Progenitor cell of endocrine pancreas (in vitro differentiated cells): ENCODE results near the gene NMUR2. TPM values are rescaled to one million over a fixed set of nuclear protein-coding genes. Genes with fewer than 3 reads are reported as not detected.

ENCODE experiments used
- DNase-seq: peaks from one replicate; pipeline ENCODE4 v3.0.0; 2021; ENCODE audit warnings: low spot score; ENCODE audit not compliant: unreplicated experiment
- H3K27ac Mint-ChIP-seq: 2 replicates; pipeline ENCODE4 v1.8.0; 2021; ENCODE audit warnings: mild to moderate bottlenecking, moderate library complexity, mixed read lengths
- H3K27me3 Mint-ChIP-seq: 2 replicates; pipeline ENCODE4 v1.8.0; 2021; ENCODE audit warnings: mixed read lengths
- H3K36me3 Mint-ChIP-seq: 2 replicates; pipeline ENCODE4 v1.8.0; 2022; ENCODE audit warnings: mixed read lengths; ENCODE audit not compliant: insufficient read depth
- H3K4me1 Mint-ChIP-seq: 2 replicates; pipeline ENCODE4 v1.8.0; 2021; ENCODE audit warnings: low read depth, mixed read lengths
- H3K4me3 Mint-ChIP-seq: 2 replicates; pipeline ENCODE4 v1.8.0; 2021; ENCODE audit warnings: low read depth, mild to moderate bottlenecking, moderate library complexity, mixed read lengths
- H3K9me3 Mint-ChIP-seq: 2 replicates; pipeline ENCODE4 v1.8.0; 2021; ENCODE audit warnings: low read depth, mixed read lengths
- total RNA-seq: library from RNA; stranded (reverse); gene quantifications from 2 replicates; pipeline ENCODE4 v1.2.1, GENCODE V29; 2021
- TF ChIP-seq, protein P1 (sequence below): fragments of 200-600 bp; sonication (generic); IDR thresholded peaks from one replicate; pipeline ENCODE4 v1.5.0; 2021; ENCODE audit warnings: antibody characterized with exemption, mild to moderate bottlenecking; ENCODE audit not compliant: unreplicated experiment

The NMUR2 gene
- total RNA-seq, 1 donor from 2014 or later, result not detected

DNA sequence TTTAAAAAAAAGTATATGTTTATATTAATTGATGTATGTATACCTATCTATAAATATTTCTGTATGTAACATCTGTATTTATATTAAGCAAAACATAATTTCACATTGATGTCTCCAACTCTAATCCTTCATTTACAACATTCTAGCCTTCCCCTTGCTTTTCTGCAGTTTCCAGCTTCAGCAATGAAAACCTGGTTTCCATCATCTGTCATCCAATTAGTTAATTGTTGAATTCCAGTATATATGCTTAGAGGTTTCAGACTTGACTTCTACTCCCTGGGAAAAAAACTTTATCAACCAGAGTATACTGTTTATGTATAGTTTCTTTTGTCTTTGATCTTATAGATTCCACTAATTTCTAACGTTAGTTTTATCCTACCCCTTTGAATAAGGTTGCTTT lies 38.4 kb downstream of the NMUR2 start:
- Mint-ChIP-seq H3K27ac (no peak overlapping the region), H3K4me1 (no peaks in the 10 kb centered on the region), H3K36me3 (no peaks in the 10 kb centered on the region), H3K4me3 (no peak overlapping the region), H3K27me3 (peaks cover 30% of the 10 kb centered on the region), H3K9me3 (no peaks in the 10 kb centered on the region)
- TF ChIP-seq, protein P1, sequence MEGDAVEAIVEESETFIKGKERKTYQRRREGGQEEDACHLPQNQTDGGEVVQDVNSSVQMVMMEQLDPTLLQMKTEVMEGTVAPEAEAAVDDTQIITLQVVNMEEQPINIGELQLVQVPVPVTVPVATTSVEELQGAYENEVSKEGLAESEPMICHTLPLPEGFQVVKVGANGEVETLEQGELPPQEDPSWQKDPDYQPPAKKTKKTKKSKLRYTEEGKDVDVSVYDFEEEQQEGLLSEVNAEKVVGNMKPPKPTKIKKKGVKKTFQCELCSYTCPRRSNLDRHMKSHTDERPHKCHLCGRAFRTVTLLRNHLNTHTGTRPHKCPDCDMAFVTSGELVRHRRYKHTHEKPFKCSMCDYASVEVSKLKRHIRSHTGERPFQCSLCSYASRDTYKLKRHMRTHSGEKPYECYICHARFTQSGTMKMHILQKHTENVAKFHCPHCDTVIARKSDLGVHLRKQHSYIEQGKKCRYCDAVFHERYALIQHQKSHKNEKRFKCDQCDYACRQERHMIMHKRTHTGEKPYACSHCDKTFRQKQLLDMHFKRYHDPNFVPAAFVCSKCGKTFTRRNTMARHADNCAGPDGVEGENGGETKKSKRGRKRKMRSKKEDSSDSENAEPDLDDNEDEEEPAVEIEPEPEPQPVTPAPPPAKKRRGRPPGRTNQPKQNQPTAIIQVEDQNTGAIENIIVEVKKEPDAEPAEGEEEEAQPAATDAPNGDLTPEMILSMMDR, result no peak
- no peak for DNase-seq

DNA sequence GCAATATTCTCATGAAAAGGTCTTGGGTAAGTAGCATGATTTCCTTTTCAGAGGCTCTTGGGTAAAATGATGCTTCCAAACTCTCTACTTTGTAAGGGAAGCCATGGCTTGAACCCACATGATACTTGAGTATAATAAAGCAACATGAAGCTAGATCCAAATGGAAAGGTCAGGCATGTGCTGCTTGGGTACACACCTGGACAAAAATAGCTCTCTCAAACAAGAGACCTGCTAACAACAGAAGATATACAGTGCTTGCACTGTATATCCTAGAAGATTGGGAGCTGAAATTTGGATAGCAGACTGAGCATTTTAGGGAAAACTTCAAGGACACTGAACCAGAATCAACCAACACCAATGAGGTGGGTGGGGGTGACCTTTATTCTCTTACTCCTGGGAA lies 40.2 kb downstream of the NMUR2 start:
- Mint-ChIP-seq H3K36me3 (no peaks in the 10 kb centered on the region), H3K4me1 (no peaks in the 10 kb centered on the region), H3K4me3 (no peak overlapping the region), H3K27ac (no peak overlapping the region), H3K9me3 (no peaks in the 10 kb centered on the region), H3K27me3 (peaks cover 34% of the 10 kb centered on the region)
- DNase-seq, result no peak
- TF ChIP-seq, protein P1, result no peak

DNA sequence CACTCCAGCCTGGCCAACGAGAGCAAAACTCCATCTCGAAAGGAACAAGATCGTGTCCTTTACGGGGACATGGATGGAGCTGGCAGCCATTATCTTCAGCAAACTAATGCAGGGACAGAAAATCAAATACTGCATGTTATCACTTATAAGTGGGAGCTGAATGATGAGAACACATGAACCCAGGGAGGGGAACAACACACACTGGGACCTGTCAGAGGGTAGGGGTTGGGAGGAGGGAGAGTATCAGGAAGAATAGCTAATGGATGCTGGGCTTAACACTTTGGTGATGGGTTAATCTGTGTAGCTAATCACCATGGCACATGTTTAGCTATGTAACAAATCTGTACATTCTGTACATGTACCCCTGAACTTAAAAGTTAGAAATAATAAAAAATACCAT lies 40.9 kb downstream of the NMUR2 start:
- no peaks in the 10 kb centered on the region for H3K9me3 Mint-ChIP-seq
- H3K4me1 Mint-ChIP-seq, result no peaks in the 10 kb centered on the region
- DNase-seq, result no peak
- H3K36me3 Mint-ChIP-seq, result no peaks in the 10 kb centered on the region
- H3K4me3 Mint-ChIP-seq, result no peak overlapping the region
- TF ChIP-seq, protein P1, result no peak
- H3K27ac Mint-ChIP-seq, result no peak overlapping the region
- H3K27me3 Mint-ChIP-seq, result peaks cover 36% of the 10 kb centered on the region

DNA sequence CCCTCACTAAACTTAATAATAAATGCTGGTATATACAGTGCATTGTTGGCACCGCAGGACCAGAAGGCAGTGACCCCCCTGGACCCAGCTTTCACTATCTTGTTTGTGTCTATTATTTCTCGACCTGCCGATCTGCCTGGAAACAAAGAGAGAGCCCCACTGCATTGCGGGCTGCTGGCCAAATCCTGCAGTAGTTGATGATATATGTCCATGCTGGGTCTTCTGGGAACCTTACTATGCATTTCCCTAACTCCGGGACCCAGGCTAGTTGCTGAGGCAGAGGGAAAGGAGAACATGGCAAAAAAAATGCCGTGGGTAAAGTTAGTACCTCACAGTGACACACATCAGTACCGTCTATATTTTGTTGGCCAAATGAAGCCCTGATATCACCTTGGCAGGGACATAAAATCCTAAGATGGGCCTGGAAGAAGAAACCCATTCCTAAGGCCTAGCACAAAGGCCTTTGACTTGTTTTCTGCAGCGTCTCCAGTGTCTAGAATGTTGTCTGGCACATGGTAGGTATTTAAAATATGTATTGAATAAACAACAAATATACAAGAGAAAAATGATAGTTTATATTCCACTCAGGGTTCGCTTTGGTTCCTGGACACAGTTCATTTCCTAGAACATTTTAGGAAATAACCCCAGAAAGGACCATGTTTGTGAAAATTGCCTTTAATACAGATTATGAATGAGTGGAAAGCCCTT lies 46.1 kb downstream of the NMUR2 start:
- Mint-ChIP-seq H3K9me3 (no peaks in the 10 kb centered on the region), H3K27ac (no peak overlapping the region), H3K36me3 (no peaks in the 10 kb centered on the region), H3K4me3 (no peak overlapping the region), H3K27me3 (peaks cover 59% of the 10 kb centered on the region), H3K4me1 (peaks cover 6% of the 10 kb centered on the region)
- DNase-seq, result no peak
- TF ChIP-seq, protein P1, result no peak

DNA sequence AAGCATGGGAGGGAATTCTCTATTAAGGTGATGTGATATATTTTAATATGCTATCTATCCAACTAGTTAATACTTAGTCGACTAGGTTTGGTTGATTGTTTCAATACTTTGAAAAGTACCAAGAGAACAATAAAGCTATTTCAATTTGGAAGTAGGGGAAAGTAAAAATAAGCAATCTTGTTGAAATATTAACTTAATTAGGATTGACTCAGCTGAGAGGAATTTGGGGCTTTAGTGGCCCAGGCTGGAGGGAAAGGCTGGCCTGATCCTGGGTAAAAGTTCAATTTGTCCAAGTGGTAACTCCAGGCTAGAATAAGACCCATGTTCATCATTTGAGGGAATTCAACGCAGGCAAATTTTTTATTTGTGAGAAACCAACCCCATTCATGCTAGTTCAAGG lies 48.6 kb downstream of the NMUR2 start:
- TF ChIP-seq, protein P1, result no peak
- peaks cover 71% of the 10 kb centered on the region for H3K27me3 Mint-ChIP-seq
- H3K4me1 Mint-ChIP-seq, result peaks cover 9% of the 10 kb centered on the region
- no peak overlapping the region for H3K27ac Mint-ChIP-seq
- no peaks in the 10 kb centered on the region for H3K36me3 Mint-ChIP-seq
- DNase-seq, result no peak
- no peak overlapping the region for H3K4me3 Mint-ChIP-seq
- H3K9me3 Mint-ChIP-seq, result no peaks in the 10 kb centered on the region
